Measurements from ENCODE around the gene KRTAP20-3. TPM values are rescaled to one million over a fixed set of nuclear protein-coding genes. Genes with fewer than 3 reads are reported as not detected.

KRTAP20-3 gene
- total RNA-seq, 2 experiments from 2014 or later: not detected

GRCh38 chr21:30605968-30606367 is 36.7 kb upstream of the KRTAP20-3 start:
- ChIA-PET POLR2A (no interaction called here), CTCF (no interaction called here)
- Histone ChIP-seq H3K4me3 (ENCODE audit: low read length) (no peak overlapping the region), H3K9me3 (ENCODE audit: control insufficient read depth in 1 of 2, insufficient read depth in 1 of 2, low read length in 2 of 2) (no peaks in the 10 kb centered on the region), H3K4me1 (ENCODE audit: insufficient read depth, low read length) (no peaks in the 10 kb centered on the region), H3K36me3 (ENCODE audit: insufficient read depth, low read length) (no peaks in the 10 kb centered on the region), H3K27ac (ENCODE audit: low read depth in 1 of 2, low read length in 2 of 2) (no peak overlapping the region), H3K27me3 (ENCODE audit: control insufficient read depth in 1 of 2, insufficient read depth in 2 of 2, low read length in 2 of 2) (peaks cover 0 to 3% of the 10 kb centered on the region in 2 experiments)
- DNase-seq (no peak), ATAC-seq (ENCODE audit: poor library complexity) (no peak)
- intact Hi-C loops (cut with DNase I, micrococcal nuclease): no loop called here
- Mint-ChIP-seq H3K4me1 (ENCODE audit: low read depth) (no peaks in the 10 kb centered on the region), H3K4me3 (no peak overlapping the region), H3K36me3 (ENCODE audit: low read depth) (no peaks in the 10 kb centered on the region), H3K27me3 (no peaks in the 10 kb centered on the region), H3K27ac (no peak overlapping the region), H3K9me3 (peaks cover 10% of the 10 kb centered on the region)
- TF ChIP-seq, protein P1, sequence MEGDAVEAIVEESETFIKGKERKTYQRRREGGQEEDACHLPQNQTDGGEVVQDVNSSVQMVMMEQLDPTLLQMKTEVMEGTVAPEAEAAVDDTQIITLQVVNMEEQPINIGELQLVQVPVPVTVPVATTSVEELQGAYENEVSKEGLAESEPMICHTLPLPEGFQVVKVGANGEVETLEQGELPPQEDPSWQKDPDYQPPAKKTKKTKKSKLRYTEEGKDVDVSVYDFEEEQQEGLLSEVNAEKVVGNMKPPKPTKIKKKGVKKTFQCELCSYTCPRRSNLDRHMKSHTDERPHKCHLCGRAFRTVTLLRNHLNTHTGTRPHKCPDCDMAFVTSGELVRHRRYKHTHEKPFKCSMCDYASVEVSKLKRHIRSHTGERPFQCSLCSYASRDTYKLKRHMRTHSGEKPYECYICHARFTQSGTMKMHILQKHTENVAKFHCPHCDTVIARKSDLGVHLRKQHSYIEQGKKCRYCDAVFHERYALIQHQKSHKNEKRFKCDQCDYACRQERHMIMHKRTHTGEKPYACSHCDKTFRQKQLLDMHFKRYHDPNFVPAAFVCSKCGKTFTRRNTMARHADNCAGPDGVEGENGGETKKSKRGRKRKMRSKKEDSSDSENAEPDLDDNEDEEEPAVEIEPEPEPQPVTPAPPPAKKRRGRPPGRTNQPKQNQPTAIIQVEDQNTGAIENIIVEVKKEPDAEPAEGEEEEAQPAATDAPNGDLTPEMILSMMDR (IDR thresholded peaks at IDR 0.05): no peak

GRCh38 chr21:30612132-30612531 is 30.5 kb upstream of the KRTAP20-3 start:
- intact Hi-C loops (cut with DNase I, micrococcal nuclease): no loop called here
- Histone ChIP-seq H3K36me3 (ENCODE audit: insufficient read depth, low read length) (no peaks in the 10 kb centered on the region), H3K4me1 (ENCODE audit: insufficient read depth, low read length) (no peaks in the 10 kb centered on the region), H3K27me3 (ENCODE audit: control insufficient read depth in 1 of 2, insufficient read depth in 2 of 2, low read length in 2 of 2) (no peaks in the 10 kb centered on the region), H3K27ac (ENCODE audit: low read depth in 1 of 2, low read length in 2 of 2) (no peak overlapping the region), H3K9me3 (ENCODE audit: control insufficient read depth in 1 of 2, insufficient read depth in 1 of 2, low read length in 2 of 2) (peaks cover 0 to 4% of the 10 kb centered on the region in 2 experiments), H3K4me3 (ENCODE audit: low read length) (no peak overlapping the region)
- Mint-ChIP-seq H3K27me3 (no peaks in the 10 kb centered on the region), H3K9me3 (peaks cover 10% of the 10 kb centered on the region), H3K4me3 (no peak overlapping the region), H3K36me3 (ENCODE audit: low read depth) (no peaks in the 10 kb centered on the region), H3K4me1 (ENCODE audit: low read depth) (no peaks in the 10 kb centered on the region), H3K27ac (no peak overlapping the region)
- TF ChIP-seq, protein P1 (IDR thresholded peaks at IDR 0.05): no peak
- ChIA-PET POLR2A (no interaction called here), CTCF (no interaction called here)
- DNase-seq (no peak), ATAC-seq (ENCODE audit: poor library complexity) (no peak)

GRCh38 chr21:30613836-30614235 is 28.8 kb upstream of the KRTAP20-3 start, which contains the start of gene KRTAP6-1:
TSS of gene KRTAP6-1 (minus strand) at chr21:30613930. CDS start at chr21:30613904, 26 bp downstream.
- no peak within 1 kb of the TSS for H3K27ac Mint-ChIP-seq
- no peak within 1 kb of the TSS for H3K4me3 Mint-ChIP-seq
- ChIA-PET POLR2A (no interaction called here), CTCF (no interaction called here)
- intact Hi-C loops (cut with DNase I, micrococcal nuclease): no loop called here
- H3K36me3 ChIP-seq (ENCODE audit: insufficient read depth, low read length): no peaks in the 10 kb centered on the region
- peaks cover 5% of the 10 kb centered on the region for H3K9me3 Mint-ChIP-seq
- no peak for ATAC-seq (ENCODE audit: poor library complexity)
- H3K27me3 Mint-ChIP-seq: no peaks in the 10 kb centered on the region
- H3K27ac ChIP-seq (ENCODE audit: low read depth in 1 of 2, low read length in 2 of 2): no peak within 1 kb of the TSS
- no peaks in the 10 kb centered on the region for H3K4me1 Mint-ChIP-seq (ENCODE audit: low read depth)
- peaks cover 0 to 4% of the 10 kb centered on the region in 2 experiments for H3K9me3 ChIP-seq (ENCODE audit: control insufficient read depth in 1 of 2, insufficient read depth in 1 of 2, low read length in 2 of 2)
- no peak within 1 kb of the TSS for H3K4me3 ChIP-seq (ENCODE audit: low read length)
- no peaks in the 10 kb centered on the region for H3K36me3 Mint-ChIP-seq (ENCODE audit: low read depth)
- no peaks in the 10 kb centered on the region for H3K27me3 ChIP-seq (ENCODE audit: control insufficient read depth in 1 of 2, insufficient read depth in 2 of 2, low read length in 2 of 2)
- no peaks in the 10 kb centered on the region for H3K4me1 ChIP-seq (ENCODE audit: insufficient read depth, low read length)
- DNase-seq: no peak
- TF ChIP-seq, protein P1 (IDR thresholded peaks at IDR 0.05): no peak

All from CD4-positive, alpha-beta T cell (primary cell).